ENCODE data around the gene KRTAP12-3.

- TF ChIP-seq EZH2 (IDR thresholded peaks at IDR 0.05; ENCODE audit: borderline replicate concordance, low read depth, low read length, poor library complexity, severe bottlenecking) (no peak), CTCF (conservative IDR thresholded peaks at IDR 0.05; ENCODE audit: low read depth, low read length) (no peak)
These were observed 26.3 kb downstream of the KRTAP12-3 start for GRCh38 chr21:44684077-44684476.

Data from A673 (cell line).